K562 (cell line): ENCODE results near the gene ABCG1.

Experiments used
- CEBPB ChIP-seq: fragments of 450-650 bp; IDR thresholded peaks from 2 replicates; pipeline ENCODE4 v1.6.1; 2016; ENCODE audit warnings: missing genetic modification characterization, missing compliant biosample characterization
- NONO ChIP-seq, 2 experiments: fragments of 200-400 bp in 1 of 2; fragments of 450-650 bp in 1 of 2; formaldehyde crosslinking in 1 of 2; IDR thresholded peaks; 2 replicates each; pipeline ENCODE4 v1.6.1; 2017; ENCODE audit warnings: low read depth in 2 of 2, mild to moderate bottlenecking in 2 of 2, moderate library complexity in 2 of 2, low read length in 1 of 2

DNA sequence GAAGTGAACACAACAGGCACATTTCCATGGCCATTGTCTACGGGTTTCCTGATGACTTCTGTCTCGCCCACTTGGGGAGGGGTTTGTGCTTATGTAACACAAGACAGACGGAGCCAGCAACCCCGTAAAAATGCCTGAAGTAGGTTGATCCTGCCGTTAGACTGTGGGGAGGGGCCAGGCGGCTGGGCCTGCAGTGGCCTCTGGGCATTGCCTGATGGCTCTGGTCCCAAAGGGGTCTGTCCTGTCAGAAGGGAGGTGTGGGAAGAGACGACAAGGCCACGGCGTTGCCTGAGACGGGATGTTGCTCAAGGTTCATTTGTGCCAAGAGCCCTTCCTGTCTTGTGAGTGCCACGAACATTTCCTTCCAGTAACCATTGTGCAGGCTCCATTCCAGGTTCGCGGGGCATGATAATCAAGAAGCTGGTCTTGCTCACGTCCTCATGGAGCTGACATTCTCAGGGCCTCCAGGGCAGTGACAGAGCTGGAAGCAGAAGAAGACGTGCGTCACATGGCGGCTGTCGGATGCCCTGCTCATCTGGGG lies 44.7 kb downstream of the ABCG1 start:
- TF ChIP-seq CEBPB (tag), result no peak
- TF ChIP-seq NONO (IDR thresholded peaks at IDR 0.05; ENCODE audit: low read depth in 2 of 2, low read length in 1 of 2), result no peak
